ACHN (cell line): ENCODE data around the gene DUSP12.
"Not testable (repeated sequence)": the region's sequence is repeated elsewhere in the genome, so short reads cannot be mapped to it uniquely, and the experiment has no call there.

Experiments used
- DNase-seq: peaks from one replicate; pipeline ENCODE4 v3.0.0-alpha.2; 2015
- in situ Hi-C: cut with HindIII; loops from 2 replicates; pipeline ENCODE4 v1.10.0; 2017; ENCODE audit warnings: low sequenced_read_pairs, low pct_ligation_motif_present, low pct_unique_long_range_greater_than_20kb

The DUSP12 gene, protein sequence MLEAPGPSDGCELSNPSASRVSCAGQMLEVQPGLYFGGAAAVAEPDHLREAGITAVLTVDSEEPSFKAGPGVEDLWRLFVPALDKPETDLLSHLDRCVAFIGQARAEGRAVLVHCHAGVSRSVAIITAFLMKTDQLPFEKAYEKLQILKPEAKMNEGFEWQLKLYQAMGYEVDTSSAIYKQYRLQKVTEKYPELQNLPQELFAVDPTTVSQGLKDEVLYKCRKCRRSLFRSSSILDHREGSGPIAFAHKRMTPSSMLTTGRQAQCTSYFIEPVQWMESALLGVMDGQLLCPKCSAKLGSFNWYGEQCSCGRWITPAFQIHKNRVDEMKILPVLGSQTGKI

DNA sequence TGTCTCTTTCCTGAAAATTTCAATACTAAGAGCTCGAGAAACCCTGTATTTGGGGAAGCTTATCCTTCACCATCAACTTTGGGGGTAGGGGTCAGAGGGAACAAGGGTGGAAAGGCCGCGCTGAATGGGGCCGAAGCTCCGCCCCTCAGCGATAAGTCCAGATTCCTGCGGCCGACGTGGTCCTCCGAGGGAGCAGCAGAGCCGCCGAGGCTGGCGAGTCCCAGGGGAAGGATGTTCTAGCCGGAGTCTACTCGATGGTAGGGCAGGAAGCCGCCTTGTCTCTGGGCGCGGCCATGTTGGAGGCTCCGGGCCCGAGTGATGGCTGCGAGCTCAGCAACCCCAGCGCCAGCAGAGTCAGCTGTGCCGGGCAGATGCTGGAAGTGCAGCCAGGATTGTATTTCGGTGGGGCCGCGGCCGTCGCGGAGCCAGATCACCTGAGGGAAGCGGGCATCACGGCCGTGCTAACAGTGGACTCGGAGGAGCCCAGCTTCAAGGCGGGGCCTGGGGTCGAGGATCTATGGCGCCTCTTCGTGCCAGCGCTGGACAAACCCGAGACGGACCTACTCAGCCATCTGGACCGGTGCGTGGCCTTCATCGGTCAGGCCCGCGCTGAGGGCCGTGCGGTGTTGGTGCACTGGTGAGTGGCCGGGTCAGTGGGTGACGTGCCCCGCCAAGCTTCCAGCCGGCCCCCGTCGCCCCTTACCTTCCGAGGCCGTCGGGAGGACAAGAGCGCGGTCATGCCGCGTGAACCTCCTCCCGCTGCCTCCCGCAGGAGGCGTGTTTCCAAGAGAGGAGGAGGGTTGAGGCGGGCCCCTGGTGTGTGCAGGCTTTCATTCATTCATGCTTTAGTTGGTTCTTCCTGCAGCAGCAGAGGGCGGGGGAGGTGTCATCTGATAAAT, at the start of gene DUSP12:
DUSP12 (plus strand) TSS at position 278 of the 899 bp plus-strand sequence; CDS start at position 294, 16 bp downstream.
- in situ Hi-C loops, result no loop called here
- DNase-seq, result peak; percentile 96

DNA sequence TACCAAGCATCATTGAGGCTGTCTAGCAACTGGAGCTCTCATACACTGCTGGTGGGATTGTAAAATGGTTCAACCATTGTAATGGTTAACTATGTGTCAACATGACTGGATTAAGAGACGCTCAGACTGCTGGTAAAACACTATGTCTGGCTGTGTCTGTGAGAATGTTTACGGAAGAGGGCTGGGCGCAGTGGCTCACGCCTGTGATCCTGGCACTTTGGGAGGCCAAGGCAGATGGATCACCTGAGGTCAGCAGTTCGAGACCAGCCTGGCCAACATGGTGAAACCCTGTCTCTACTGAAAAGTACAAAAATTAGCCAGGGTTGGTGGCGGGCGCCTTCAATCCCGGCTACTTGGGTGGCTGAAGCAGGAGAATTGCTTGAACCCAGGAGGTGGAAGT, 47.3 kb upstream of the DUSP12 start:
- in situ Hi-C loops, result no loop called here
- peak; percentile 56 for DNase-seq

DNA sequence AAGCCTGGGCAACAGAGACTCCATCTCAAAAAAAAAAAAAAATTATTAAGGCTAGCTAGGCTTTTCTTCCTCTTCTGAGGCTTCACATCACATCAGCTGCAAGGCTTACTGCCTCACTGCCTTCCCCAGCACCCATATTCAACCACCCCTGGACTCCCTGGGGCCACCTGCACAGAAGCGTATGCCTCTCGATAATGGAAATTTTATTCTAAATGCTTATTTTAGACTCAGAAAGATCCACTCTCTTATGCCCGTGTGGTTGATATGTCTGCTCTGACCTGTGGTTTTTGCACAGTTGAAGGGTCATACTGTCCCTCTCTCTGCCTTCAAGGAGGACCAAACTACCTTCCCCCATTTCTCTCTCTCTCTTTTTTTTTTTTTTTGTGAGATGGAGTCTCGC, 44.0 kb upstream of the DUSP12 start:
- no peak for DNase-seq
- in situ Hi-C loops, result no loop called here

DNA sequence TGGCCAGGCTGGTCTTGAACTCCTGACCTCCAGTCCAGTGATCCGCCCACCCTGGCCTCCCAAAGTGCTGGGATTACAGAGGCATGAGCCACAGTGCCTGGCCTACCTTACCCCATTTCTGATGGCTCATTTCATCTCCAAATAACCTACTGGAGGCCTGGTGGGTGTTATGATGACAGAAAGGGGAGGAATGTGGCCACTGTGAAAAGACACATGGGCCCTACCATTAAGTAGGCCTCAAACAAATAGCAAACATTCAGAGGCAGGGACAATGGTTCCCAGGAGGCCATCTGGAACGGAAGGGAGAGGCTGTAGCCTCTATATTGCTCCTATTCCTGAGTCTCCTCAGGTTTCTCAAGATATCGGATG, 43.5 kb upstream of the DUSP12 start:
- in situ Hi-C loops, result no loop called here
- DNase-seq, result no peak

DNA sequence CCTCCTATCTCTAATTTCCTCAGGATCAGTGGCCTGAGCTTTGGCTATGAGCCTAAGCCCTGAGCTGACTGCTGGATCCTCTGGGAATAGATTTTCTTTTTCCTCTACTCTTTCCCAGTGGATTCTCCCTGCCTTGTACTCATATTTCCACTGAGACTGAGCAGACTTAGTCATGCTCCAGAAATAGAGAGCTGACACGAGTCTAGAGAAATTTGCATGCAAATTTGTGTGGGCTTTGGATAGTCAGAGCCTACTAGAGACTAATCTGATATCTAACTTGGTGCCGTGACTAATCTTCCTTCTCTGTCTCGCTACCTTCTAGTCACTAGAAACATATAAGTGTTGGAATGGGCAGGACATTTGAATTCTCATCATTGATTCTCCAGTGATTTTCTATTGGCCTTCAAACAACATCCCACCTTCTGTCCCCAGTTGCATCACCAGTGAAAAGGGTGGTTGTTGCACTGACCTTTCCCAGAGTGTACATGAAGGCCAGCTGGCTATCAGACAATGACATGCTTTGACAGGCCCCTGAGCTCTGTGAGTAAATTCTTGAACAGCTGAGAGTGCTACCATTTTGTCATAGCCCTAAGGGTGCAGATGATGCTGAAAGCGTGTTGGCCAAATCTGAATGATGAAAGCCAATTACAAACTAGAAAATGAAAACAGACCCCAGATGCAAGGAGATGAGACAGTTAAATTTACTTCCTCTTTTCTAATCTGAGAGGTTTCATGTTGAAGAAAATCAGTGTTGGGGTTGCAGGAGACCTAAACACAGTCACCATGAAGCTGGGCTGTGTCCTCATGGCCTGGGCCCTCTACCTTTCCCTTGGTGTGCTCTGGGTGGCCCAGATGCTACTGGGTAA, 42.9 kb upstream of the DUSP12 start, which contains the start of gene FCRLA:
FCRLA (plus strand) TSS at position 748 of the 866 bp plus-strand sequence; CDS start at position 784, 36 bp downstream.
- in situ Hi-C loops, result no loop called here
- DNase-seq, result peak; percentile 9

DNA sequence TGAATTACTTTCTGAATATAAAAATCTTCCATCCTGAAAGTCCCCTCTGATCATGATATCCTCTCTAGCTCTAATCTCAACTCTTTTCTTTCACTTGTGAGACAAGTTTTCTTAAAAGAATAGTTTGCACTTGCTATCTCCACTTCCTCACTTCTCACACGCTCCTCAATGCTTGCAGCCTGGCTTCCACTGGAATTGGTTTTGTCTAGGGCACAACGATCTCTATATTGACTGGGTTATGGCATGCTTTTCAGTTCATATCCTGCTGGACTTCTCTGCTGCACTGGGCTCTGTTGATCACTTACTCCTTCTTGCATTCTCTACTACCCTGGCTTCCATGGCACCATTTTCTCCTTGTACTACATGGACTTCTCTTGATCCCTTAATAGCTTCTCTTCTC, 42.1 kb upstream of the DUSP12 start:
- no peak for DNase-seq
- in situ Hi-C loops, result no loop called here

DNA sequence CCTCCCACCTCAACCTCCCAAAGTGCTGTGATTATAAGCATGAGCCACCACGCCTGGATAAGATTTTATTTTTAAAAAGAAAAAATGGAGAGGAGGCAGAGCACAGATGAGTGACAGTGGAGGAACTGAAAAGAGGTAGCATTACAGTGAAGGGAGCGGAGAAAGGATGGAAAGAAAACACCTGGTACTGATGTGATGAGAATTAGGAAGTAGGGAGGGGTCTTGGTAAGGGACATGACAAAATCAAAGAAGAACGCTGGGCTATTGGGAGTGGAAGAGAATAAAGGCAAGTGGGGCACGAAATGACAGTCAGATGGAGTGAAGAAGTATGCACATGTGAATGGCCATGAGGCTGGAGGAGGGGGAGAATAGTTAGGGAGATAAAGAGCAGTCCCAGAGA, 40.2 kb upstream of the DUSP12 start:
- DNase-seq, result no peak
- in situ Hi-C loops, result no loop called here

DNA sequence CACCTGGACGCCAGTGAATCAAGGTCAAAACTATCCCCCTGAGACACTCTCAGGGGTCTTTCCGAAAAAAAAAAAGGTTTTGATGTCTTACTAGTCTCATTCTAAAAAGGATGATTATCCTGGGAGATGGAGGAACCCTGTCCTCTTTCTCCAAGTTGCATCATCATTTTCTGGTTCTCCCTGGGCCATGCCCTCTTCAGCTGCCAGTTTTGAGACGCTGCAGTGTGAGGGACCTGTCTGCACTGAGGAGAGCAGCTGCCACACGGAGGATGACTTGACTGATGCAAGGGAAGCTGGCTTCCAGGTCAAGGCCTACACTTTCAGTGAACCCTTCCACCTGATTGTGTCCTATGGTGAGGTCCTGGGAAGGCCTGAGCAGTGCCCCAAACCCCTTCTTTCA, 39.0 kb upstream of the DUSP12 start:
- DNase-seq, result no peak
- in situ Hi-C loops, result no loop called here

DNA sequence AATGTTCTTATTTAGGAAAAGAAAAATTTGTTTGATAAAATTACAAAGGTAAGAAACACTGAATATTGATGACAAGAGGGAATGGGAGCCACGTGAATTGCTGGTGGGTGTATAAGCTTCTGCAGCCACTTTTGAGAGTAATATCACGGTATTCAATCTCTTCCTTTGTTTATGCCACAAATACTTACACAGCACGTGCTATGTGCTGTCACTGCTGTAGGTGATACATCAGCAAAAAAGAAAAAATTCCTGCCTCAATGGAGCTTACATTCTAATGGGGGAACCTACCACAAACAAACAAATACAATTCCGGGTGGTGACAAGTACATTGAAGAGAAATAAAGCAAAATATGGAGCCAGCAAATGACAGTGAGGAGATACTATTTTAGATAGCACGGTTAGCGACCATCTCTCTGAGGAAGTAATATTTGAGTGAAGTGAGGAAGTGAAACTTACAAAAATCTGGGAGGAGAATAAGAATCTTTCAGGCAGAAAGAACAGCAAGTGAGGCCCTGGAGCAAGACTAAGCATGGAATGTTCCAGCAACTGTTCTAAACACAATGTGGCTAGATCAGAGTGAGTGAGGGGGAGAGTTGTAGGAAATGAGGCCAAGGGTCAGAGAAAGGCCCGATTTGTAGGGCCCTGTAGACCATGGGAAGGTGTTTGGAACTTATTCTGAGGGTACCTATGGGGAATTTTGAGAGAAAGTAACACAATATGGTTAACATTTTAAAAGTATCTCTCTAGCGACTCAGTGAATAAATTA, 30.8 kb upstream of the DUSP12 start:
- DNase-seq, result no peak
- in situ Hi-C loops, result no loop called here

DNA sequence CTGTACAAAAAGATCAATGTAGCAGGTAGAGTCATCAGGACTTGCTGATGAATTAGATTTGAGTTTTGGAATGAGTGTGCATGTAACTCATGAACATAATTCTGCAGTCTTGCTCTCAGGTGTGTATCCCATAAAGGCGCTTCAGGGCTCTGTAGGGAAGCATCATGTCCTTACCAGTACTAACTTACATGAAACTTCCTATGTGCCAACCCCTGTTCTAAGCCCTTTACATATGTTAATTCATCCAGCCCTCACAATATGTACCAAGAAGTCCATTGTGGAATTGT, 30.3 kb upstream of the DUSP12 start:
- in situ Hi-C loops, result no loop called here
- DNase-seq, result no peak

DNA sequence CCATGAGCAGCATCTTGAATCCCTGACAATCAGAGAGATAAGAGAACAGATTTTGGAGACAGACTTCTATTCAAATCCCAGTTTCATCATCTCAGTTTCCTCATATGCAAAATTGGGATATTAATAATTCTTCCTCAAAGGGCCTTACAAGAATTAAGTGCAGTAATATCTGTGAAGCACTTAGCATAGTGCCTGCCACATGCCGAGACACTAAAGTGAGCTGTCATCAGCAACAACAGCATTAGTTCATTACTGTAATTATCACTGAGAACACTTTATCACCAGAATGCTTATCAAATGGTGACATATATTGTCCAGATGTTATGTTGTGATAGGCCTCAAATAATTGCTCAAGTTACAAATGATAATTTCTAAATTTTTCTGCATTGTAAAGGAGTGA, 29.2 kb upstream of the DUSP12 start:
- in situ Hi-C loops, result no loop called here
- DNase-seq, result no peak

DNA sequence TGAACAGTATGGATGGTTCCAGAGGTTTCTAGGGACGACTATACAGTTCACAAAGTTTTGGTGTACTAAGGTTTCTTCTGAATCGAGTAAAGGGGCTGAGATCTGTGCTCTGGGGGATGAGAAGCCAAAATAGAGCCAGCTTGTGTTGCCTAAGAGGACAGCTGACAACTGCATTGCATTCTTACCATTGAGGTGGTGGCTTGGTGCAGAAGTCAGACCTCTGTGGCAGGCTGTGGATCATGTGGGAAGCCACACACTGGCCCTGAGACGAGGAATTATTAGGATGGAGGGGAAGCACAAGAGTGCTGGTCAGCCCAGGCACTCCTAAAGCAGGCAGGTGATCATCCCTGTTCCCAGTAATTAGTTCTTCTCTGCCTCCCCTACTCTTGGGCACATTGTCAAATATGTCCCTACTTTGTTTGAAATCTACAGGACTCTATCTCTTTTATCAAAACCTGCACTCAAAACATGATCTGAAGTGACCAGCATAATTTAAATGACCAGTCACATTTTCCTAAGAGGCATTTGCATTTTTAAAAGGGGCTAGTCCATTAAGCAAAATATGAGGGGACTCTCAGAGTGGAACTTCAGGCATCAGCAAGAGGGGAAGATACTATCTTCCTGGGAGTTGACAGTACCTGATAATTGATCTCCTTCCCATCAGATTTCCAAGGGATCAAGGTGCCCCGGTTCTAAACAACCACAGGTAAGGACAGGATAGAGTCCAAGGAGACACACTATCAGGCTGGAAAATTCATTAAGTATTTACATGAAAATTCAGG, 28.4 kb upstream of the DUSP12 start, which contains the start of gene FCRLB:
FCRLB (plus strand) TSS at position 589 of the 782 bp plus-strand sequence. CDS start 1,129 bp downstream, outside the sequence.
- DNase-seq, result no peak
- in situ Hi-C loops, result no loop called here

DNA sequence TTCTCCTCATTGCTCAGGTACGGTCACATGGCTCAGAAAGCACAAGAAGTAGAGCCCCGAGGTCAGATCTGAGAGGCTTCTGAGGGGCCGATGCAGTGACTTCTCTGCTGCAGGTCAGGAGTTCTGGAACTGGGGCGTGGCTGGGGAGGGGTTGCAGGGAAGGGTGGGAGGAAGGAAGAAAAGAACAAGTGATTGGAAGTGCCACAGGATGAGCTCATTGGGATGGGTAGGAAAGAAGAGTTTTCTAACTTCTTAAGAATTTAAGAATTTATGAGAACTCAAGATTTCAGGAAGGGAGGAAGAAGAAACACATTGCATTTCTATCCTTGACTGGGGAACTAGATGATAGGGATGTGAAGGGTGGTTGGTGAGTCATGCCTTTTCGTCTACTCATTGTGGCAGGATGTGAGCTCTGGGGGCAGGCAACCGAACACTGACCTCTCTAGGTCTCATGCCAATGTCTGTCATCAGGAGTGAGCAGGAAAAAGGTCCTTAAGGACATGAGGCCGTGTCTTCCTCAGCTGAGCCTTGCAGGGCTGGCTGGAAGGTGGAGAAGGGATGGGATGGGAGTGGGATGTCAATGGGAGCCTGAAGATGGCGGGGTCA, 27.7 kb upstream of the DUSP12 start:
- DNase-seq, result peak; percentile 73
- in situ Hi-C loops, result no loop called here

DNA sequence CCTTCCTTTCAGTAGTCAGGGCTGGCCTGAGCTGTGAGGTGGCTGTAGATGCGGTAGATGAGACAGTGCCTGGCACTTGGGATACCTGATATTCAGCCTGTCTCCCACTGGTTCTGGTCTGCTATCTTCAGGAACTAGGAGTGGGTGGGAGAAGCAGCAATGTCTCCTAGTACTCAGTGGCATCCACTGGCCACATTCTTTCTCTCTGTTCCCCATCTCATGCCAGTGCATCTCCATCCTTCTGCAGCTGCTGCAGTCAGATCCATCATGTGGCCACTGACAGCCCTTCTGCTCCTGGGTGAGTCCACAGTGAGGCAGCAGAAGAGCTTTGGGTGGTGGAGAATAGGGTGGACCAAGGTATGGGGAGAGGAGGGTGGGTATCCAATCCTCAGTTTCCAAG, 27.2 kb upstream of the DUSP12 start:
- DNase-seq, result no peak
- in situ Hi-C loops, result no loop called here

DNA sequence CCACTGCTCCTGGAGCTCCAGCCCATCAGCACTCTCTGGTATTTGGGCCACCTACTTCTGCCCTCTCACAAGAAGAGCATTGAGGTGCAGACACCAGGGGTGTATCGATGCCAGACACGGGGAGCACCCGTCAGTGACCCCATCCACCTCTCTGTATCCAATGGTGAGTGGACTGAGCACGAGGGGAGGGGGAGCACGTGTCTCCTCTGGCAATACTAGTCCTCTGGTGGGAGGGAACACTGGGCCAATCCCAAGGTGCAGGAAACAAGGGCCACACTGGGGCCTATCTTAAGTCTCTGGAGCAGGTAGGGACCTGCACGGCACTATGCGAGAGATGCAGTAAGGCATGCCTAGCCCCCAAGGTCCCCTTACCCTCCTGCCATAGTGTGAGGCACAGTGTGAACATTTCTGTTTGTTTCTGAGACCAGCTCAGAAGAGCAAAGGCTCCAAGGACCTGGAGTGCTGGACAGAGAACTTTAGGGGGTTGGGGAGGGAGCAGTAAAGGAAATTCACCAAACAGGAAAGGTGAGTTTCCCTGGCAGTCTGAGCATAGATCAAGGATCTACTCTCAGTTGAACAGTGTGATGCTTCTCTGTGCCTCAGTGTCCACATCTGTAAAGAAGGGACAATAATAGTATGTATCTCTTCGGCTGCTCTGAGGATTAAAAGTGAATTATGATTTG, 26.0 kb upstream of the DUSP12 start:
- DNase-seq, result no peak
- in situ Hi-C loops, result no loop called here

DNA sequence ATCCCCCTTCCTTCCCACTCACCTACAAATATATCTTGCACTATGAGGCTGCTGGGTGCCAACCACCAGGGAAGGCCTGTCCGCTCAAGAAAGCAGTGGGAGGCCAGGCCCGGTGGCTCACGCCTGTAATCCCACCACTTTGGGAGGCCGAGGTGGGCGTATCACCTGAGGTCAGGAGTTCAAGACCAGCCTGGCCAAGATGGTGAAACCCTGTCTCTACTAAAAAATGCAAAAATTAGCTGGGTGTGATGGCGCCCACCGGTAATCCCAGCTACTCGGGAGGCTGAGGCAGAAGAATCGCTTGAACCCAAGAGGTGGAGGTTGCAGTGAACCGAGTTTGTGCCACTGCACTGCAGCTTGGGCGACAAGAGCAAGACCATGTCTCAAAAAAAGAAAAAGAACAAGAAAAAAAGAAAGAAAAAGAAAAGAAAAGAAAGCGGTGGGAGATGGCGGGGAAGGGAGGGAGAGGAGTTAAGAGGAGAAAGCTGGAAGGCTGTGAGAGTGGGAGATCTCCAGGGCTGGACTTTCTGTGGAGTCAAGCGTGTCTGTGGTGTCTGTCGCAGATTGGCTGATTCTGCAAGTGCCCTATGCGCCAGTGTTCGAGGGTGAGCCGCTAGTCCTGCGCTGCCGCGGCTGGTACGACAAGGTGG, 24.2 kb upstream of the DUSP12 start:
- DNase-seq, in situ Hi-C loops: not testable (repeated sequence)
